Caco-2 (cell line): Measurements from ENCODE around the gene HNRNPD. TPM values are rescaled to one million over a fixed set of nuclear protein-coding genes. Genes with fewer than 3 reads are reported as not detected.

Experiments
- BruUV-seq: library from RNA; stranded (reverse); fragments of 400-500 nt; replicated peaks from 2 replicates; lab custom pipeline; 2021; lab: Mats Ljungman, UMichigan
- CTCF ChIA-PET: fragments of 300-600 bp; sonication (Branson Sonifier 250); formaldehyde crosslinking; loops from one replicate; lab custom pipeline; 2022; ENCODE audit warnings: antibody characterized with exemption; lab: Charles Lee
- POLR2A ChIA-PET: fragments of 300-600 bp; sonication (Branson Sonifier 250); formaldehyde crosslinking; loops from one replicate; lab custom pipeline; 2022; ENCODE audit warnings: antibody characterized with exemption; lab: Charles Lee
- DNase-seq, 2 experiments: peaks; one replicate each; pipeline versions ENCODE4 v3.0.0 to v3.0.0-alpha.2; 2020 to 2022
- H3K27me3 ChIP-seq: replicated peaks from 2 replicates; pipeline ENCODE4 v1.6.0; 2011; ENCODE audit warnings: low read length; ENCODE audit not compliant: control insufficient read depth, insufficient read depth
- H3K36me3 ChIP-seq: 2 replicates; pipeline ENCODE4 v1.5.1; 2011; ENCODE audit warnings: low read length; ENCODE audit not compliant: control insufficient read depth, insufficient read depth
- H3K4me1 ChIP-seq: fragments of 250-450 bp; sonication (Bioruptor Pico); 2 replicates; pipeline ENCODE4 v1.5.1; 2020; ENCODE audit warnings: mild to moderate bottlenecking
- H3K4me3 ChIP-seq: 2 replicates; pipeline ENCODE4 v1.5.1; 2011; ENCODE audit warnings: low read depth, mild to moderate bottlenecking, control low read depth, low read length
- H3K9me3 ChIP-seq: fragments of 250-450 bp; sonication (Bioruptor Pico); 2 replicates; pipeline ENCODE4 v1.5.1; 2020; ENCODE audit warnings: mild to moderate bottlenecking, moderate library complexity
- H3K27ac Mint-ChIP-seq: one replicate; pipeline ENCODE4 v1.8.0; 2022; ENCODE audit warnings: mixed read lengths; ENCODE audit not compliant: unreplicated experiment
- H3K27me3 Mint-ChIP-seq: one replicate; pipeline ENCODE4 v1.8.0; 2022; ENCODE audit warnings: mixed read lengths; ENCODE audit not compliant: insufficient read depth, unreplicated experiment
- H3K36me3 Mint-ChIP-seq: one replicate; pipeline ENCODE4 v1.8.0; 2022; ENCODE audit warnings: mild to moderate bottlenecking, mixed read lengths; ENCODE audit not compliant: insufficient read depth, unreplicated experiment
- H3K4me1 Mint-ChIP-seq: one replicate; pipeline ENCODE4 v1.8.0; 2022; ENCODE audit warnings: low read depth, mixed read lengths; ENCODE audit not compliant: unreplicated experiment
- H3K4me3 Mint-ChIP-seq: one replicate; pipeline ENCODE4 v1.8.0; 2022; ENCODE audit warnings: mild to moderate bottlenecking, moderate library complexity, mixed read lengths; ENCODE audit not compliant: unreplicated experiment
- H3K9me3 Mint-ChIP-seq: one replicate; pipeline ENCODE4 v1.8.0; 2022; ENCODE audit warnings: mixed read lengths; ENCODE audit not compliant: unreplicated experiment
- intact Hi-C: fragments of 100-400 bp; cut with micrococcal nuclease; formaldehyde crosslinking; loops from one replicate; pipeline ENCODE4 v1.10.0; 2022; ENCODE audit not compliant: unreplicated experiment
- total RNA-seq: library from RNA; stranded (reverse); gene quantifications from 2 replicates; pipeline ENCODE4 v1.2.3, GENCODE V29; 2022
- TF ChIP-seq, protein P1 (sequence below), 2 experiments: fragments of 200-600 bp in 1 of 2; IDR thresholded peaks; 1 replicate in 1 of 2; 2 replicates in 1 of 2; pipeline versions ENCODE4 v1.5.1 to v1.8.0; 2011 to 2022; ENCODE audit warnings: antibody characterized with exemption in 1 of 2, control low read depth in 1 of 2, inconsistent platforms in 1 of 2, low read depth in 1 of 2, low read length in 1 of 2, mild to moderate bottlenecking in 1 of 2, moderate library complexity in 1 of 2; ENCODE audit not compliant: insufficient read depth in 1 of 2, severe bottlenecking in 1 of 2, unreplicated experiment in 1 of 2

Gene HNRNPD
- total RNA-seq, 1 experiment from 2014 or later, result 408 TPM

GRCh38 chr4:82381661-82382296 lies 8.0 kb upstream of the HNRNPD start:
- intact Hi-C loops, result no loop called here
- TF ChIP-seq, protein P1, sequence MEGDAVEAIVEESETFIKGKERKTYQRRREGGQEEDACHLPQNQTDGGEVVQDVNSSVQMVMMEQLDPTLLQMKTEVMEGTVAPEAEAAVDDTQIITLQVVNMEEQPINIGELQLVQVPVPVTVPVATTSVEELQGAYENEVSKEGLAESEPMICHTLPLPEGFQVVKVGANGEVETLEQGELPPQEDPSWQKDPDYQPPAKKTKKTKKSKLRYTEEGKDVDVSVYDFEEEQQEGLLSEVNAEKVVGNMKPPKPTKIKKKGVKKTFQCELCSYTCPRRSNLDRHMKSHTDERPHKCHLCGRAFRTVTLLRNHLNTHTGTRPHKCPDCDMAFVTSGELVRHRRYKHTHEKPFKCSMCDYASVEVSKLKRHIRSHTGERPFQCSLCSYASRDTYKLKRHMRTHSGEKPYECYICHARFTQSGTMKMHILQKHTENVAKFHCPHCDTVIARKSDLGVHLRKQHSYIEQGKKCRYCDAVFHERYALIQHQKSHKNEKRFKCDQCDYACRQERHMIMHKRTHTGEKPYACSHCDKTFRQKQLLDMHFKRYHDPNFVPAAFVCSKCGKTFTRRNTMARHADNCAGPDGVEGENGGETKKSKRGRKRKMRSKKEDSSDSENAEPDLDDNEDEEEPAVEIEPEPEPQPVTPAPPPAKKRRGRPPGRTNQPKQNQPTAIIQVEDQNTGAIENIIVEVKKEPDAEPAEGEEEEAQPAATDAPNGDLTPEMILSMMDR (IDR thresholded peaks at IDR 0.05; ENCODE audit: insufficient read depth in 1 of 2, low read depth in 1 of 2, low read length in 1 of 2, severe bottlenecking in 1 of 2, unreplicated experiment in 1 of 2), result no peak
- no peak for DNase-seq
- no peaks in the 10 kb centered on the region for H3K4me1 Mint-ChIP-seq
- ChIA-PET CTCF (no interaction called here), POLR2A (no interaction called here)
- no peaks in the 10 kb centered on the region for H3K4me1 ChIP-seq
- no peak overlapping the region for H3K4me3 ChIP-seq
- H3K36me3 Mint-ChIP-seq, result no peaks in the 10 kb centered on the region
- no peak overlapping the region for H3K27ac Mint-ChIP-seq
- H3K27me3 ChIP-seq, result no peaks in the 10 kb centered on the region
- H3K4me3 Mint-ChIP-seq, result no peak overlapping the region
- no peaks in the 10 kb centered on the region for H3K27me3 Mint-ChIP-seq
- H3K36me3 ChIP-seq, result no peaks in the 10 kb centered on the region
- no peaks in the 10 kb centered on the region for H3K9me3 ChIP-seq
- no TSS peak for BruUV-seq
- peaks cover 12% of the 10 kb centered on the region for H3K9me3 Mint-ChIP-seq

- Mint-ChIP-seq H3K27me3 (no peaks in the 10 kb centered on the region), H3K36me3 (no peaks in the 10 kb centered on the region), H3K4me3 (no peak overlapping the region), H3K9me3 (peaks cover 11% of the 10 kb centered on the region), H3K4me1 (no peaks in the 10 kb centered on the region), H3K27ac (no peak overlapping the region)
- Histone ChIP-seq H3K4me3 (no peak overlapping the region), H3K9me3 (no peaks in the 10 kb centered on the region), H3K27me3 (no peaks in the 10 kb centered on the region), H3K4me1 (no peaks in the 10 kb centered on the region), H3K36me3 (no peaks in the 10 kb centered on the region)
- no peak for DNase-seq
- TF ChIP-seq, protein P1 (IDR thresholded peaks at IDR 0.05; ENCODE audit: insufficient read depth in 1 of 2, low read depth in 1 of 2, low read length in 1 of 2, severe bottlenecking in 1 of 2, unreplicated experiment in 1 of 2), result no peak
- no TSS peak for BruUV-seq
- POLR2A ChIA-PET, result no interaction called here
- intact Hi-C loops, result no loop called here
- CTCF ChIA-PET, result no interaction called here
Measured at GRCh38 chr4:82381235-82381634, 7.4 kb upstream of the HNRNPD start.

DNA sequence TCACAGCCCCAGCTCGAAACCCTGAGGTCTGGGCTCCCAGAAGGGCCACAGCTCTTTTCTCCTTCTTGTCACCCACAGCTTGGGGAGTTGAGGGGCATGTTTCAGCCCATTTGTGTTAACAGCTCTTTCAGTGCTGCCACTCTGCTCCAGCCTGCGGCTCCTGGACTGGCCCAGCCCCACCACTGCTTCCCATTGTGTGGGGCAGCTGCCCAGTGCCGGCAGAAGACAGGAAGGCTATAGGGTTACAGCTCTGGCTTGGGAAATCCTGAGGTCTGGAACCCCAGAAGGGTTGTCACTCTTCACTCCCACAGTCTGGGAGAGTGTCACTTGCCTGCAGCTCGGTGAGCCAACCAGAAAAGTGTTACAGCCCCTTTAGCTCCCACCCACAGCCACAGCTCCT lies 7.0 kb upstream of the HNRNPD start:
- POLR2A ChIA-PET, result no interaction called here
- no peaks in the 10 kb centered on the region for H3K36me3 Mint-ChIP-seq
- Histone ChIP-seq H3K27me3 (no peaks in the 10 kb centered on the region), H3K36me3 (no peaks in the 10 kb centered on the region), H3K4me3 (no peak overlapping the region), H3K9me3 (no peaks in the 10 kb centered on the region), H3K4me1 (peaks cover 2% of the 10 kb centered on the region; the same call in 1 of the 2 replicates)
- CTCF ChIA-PET, result no interaction called here
- TF ChIP-seq, protein P1 (IDR thresholded peaks at IDR 0.05; ENCODE audit: insufficient read depth in 1 of 2, low read depth in 1 of 2, low read length in 1 of 2, severe bottlenecking in 1 of 2, unreplicated experiment in 1 of 2), result no peak
- DNase-seq, result no peak
- intact Hi-C loops, result no loop called here
- peaks cover 7% of the 10 kb centered on the region for H3K9me3 Mint-ChIP-seq
- no peaks in the 10 kb centered on the region for H3K27me3 Mint-ChIP-seq
- no peaks in the 10 kb centered on the region for H3K4me1 Mint-ChIP-seq
- no peak overlapping the region for H3K27ac Mint-ChIP-seq
- no TSS peak for BruUV-seq
- H3K4me3 Mint-ChIP-seq, result no peak overlapping the region
